ENCODE measurements around the gene GTPBP3. TPM values are rescaled to one million over a fixed set of nuclear protein-coding genes. Genes with fewer than 3 reads are reported as not detected.
"Not testable (repeated sequence)": the region's sequence is repeated elsewhere in the genome, so short reads cannot be mapped to it uniquely, and the experiment has no call there.

Gene GTPBP3, protein sequence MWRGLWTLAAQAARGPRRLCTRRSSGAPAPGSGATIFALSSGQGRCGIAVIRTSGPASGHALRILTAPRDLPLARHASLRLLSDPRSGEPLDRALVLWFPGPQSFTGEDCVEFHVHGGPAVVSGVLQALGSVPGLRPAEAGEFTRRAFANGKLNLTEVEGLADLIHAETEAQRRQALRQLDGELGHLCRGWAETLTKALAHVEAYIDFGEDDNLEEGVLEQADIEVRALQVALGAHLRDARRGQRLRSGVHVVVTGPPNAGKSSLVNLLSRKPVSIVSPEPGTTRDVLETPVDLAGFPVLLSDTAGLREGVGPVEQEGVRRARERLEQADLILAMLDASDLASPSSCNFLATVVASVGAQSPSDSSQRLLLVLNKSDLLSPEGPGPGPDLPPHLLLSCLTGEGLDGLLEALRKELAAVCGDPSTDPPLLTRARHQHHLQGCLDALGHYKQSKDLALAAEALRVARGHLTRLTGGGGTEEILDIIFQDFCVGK
- total RNA-seq = 14.3 TPM

DNA sequence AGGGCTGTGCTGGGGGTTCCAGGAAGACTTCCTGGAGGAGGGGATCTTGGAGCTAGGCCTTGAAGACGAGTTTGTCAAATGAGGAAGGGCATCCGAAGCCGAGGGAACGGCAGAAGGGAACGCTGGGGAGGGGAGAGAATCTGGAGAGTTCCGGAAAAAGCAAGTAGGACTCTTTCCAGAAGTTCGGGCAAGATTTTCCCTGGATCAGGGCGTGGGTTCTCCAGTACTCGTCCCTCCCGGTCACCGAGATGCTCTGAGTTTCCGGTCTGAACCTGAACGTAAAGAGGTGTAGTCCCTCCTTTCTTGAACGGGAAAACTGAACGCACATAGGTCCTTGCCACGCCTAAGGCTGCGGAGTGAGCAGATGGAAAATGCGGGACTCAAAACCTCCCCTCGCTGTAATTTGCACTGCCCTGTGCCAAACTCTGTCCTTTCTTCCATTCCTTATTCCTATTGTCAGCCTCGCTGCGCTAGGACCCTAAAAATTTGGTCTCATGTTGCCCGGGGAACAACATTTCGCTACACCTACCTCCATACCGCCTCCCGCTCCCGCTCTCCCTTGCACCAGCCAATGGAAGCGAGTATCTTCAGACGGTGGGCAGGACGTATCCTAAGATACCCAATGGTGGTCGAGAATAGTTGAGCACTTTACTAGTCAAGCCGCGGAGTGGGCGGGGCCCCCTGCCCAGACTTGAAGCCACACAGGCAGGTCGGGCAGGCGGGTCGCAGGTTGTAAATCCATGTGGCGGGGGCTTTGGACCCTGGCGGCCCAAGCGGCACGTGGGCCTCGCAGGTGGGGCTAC is at the start of gene GTPBP3:
Gene GTPBP3 (plus strand): TSS at position 682 of the 803 bp plus-strand sequence. CDS start 59 bp downstream, at position 741.
- ATAC-seq = peak; percentile 75
- DNase-seq (ENCODE audit: low spot score) = peak; percentile 96

DNA sequence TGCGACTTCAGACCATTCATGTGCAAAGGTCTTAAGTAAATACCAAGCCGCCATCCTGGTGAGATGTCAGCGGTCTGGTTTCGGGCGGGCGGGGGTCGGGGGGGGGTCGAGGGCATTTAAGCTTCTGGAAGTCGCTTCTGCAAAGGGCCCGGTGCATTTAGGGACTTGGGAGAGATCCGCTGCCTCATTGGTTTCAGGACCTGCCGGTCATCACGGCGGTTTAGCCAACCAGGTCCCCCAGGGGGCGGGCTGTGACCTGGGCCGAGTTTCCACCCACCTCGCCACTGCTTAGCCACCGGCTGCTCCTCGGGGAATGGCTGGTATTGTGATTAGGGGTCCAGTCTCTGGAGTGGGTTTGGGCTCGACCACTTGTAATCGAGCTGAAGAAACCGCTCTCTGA is 47.9 kb upstream of the GTPBP3 start:
- peak; percentile 60 for ATAC-seq
- DNase-seq (ENCODE audit: low spot score) = no peak

DNA sequence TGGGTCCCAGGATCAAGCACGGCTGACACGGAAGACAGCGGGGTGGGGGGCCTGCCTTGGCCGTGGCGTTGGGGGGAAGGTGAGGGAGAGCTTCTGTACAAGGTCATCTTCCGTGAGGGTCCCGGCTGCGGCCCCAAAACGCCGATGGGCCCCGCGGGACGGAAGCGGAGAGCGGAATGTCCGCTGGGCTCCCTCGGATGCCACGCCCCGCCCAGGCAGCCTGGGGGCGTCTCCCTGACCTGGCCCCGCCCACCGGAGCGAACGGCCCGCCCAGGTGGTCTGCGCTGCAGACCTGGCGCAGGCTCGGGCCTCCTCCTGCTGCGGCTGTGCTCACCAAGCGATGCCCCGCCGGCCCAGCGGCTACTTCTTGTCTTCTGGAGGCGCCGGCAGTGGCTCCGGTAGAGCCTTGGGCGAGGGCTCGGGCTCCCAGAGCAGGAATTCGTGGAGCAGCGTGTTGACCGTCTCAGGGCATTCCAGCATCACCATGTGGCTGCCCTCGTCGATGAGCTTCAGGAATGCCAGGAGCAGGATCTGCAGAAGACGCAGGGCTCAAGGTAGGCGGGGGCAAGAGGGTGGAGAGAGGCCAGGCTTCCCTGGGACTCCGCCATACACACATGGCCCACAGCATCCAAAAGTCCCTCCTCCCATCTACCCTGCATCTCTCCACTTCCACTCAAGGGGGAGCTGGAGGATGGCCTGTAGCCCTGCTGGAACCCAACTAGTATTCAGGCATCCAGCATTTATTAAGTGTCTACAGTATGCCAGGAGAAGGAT is 44.9 kb upstream of the GTPBP3 start:
- ATAC-seq (peak; percentile 85), DNase-seq (ENCODE audit: low spot score) (no peak)

DNA sequence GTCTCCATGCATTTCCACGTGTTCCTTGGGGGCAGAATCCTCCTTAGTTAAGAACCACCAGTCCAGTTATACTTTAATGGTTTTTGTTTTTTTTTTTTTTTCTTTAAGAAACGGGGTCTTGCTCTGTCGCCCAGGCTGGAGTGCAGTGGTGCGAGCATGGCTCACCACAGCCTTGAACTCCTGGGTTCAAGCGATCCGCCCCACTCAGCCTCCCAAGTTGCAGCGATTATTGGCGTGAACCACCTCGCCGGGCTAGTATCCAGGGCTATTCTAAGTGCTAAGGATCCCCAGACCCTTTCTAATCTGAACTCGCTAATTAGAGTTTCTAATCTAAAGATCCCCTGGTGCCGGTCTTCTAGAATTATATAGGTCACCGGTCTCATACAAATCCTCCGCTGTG is 43.7 kb upstream of the GTPBP3 start:
- ATAC-seq = no peak

GRCh38 chr19:17294051-17294891 is 43.1 kb upstream of the GTPBP3 start:
- ATAC-seq (peak; percentile 44), DNase-seq (ENCODE audit: low spot score) (no peak)

More for the DNA sequence above, 43.7 kb upstream of the GTPBP3 start:
- no peak for DNase-seq (ENCODE audit: low spot score)

- not testable (repeated sequence) for DNase-seq (ENCODE audit: low spot score); ATAC-seq
Observed at GRCh38 chr19:17295551-17295950, 41.8 kb upstream of the GTPBP3 start.

GRCh38 chr19:17296273-17296672 is 41.1 kb upstream of the GTPBP3 start:
- no peak for DNase-seq (ENCODE audit: low spot score)
- no peak for ATAC-seq

- DNase-seq (ENCODE audit: low spot score) = no peak
- no peak for ATAC-seq
Observed at GRCh38 chr19:17296976-17297375, 40.4 kb upstream of the GTPBP3 start.

DNA sequence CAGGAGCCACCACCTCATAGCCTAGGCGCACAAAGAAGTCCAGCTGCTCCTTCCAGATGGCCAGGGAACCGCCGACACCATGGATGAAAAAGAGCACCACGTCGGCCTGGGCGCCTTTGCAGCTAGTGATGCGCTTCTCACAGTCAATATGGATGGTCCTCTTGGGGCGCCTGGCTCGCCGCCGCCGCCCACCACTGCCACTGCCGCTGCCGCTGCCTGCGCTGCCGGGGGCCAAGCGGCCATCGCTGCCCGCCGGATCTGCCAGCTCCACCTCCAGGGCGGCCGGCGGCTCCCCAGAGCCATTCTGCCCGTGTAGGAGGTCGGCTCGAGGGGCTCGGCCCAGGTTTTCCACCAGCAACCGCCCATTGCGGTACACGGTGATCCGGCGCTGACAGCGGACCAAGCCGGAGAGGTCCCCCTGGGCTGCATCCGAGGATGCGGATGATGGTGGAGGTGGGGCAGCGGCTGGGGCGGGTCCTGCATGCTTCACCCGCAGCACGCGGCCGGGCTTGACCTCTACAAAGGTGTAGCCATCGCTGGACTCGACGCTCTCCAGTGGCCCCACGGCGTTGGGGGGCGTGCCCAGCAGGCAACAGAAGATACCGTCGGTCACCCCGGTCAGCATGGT is 36.2 kb upstream of the GTPBP3 start:
- no peak for ATAC-seq
- DNase-seq (ENCODE audit: low spot score) = no peak

DNA sequence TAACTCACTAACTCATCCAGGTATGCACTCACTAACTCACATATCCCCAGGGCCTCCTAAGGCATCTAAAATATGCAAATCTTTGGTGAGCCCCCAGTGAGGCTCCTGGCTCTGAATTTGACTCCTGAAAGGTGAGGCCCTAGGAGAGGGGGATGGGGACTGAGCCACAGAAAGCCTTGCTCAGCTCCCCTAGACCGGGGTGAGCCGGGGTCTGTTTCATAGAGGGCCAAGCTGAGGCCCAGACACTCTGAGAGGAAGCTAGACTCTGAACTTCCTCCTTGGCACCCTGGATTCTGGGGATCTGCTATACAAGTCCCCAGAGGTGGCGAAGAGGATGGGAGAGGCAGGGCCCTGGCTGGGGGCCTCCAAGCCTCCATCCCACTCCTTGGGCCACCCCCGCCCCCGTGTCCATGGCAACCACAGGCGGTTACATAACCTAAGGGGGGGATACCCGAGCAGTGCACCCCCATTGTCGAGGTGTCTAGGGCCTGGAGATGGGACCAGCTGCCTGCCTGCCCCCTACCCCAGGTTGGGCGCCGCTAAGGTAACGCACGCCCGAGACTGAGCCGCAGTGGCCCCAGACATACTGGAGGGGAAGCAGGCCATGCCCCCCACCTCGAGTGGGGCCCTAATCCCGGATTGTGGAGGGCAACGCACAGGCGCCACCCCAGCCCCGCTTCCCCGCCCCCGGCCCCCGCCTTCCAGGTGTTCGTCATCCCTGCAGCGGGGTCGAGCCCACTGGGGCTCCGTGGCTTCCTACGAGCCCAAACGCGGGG is 34.8 kb upstream of the GTPBP3 start:
- no peak for ATAC-seq
- no peak for DNase-seq (ENCODE audit: low spot score)

DNA sequence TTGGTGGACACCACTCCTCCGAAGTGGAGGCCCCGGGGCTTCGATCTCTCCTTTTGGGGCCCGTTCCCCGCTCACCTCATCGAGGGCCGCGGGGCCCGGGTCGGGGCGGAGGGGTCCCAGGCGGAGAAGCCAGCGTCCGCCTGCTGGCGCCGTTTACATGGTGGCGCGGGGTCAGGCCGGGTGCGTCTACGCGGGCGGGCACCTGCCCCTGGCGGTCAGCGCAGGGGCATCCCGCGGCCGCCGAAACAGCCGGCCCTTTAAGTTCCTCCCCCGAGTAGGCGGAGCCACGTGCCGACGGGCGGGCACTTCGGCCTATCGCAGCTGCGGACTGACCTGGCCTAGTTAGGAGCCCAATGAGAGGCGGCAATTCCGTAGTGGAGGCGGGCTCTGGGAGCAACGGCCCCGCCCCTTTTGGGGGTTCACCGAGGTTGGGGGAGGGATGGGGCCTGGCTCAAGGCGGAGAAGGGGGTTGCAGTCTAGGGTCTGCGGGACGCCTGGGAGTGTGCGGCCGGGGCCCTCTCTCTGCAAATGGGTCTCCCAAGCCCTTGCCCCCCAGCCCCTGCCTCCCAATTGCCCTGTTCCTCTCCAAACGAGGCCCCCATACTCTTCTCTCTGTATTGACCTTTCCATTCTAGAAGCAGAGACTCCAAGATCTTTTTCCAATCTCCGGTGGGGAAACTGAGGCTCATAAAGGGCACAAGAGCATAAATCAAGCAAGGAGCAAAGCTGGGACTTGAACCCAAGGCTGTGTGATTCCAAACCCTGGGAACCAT is 34.0 kb upstream of the GTPBP3 start, which contains the start of gene ABHD8:
Gene ABHD8 (minus strand): TSS at position 259 of the 773 bp plus-strand sequence. CDS start 1,809 bp downstream, outside the sequence.
- DNase-seq (ENCODE audit: low spot score) = peak; percentile 98
- peak; percentile 74 for ATAC-seq

GRCh38 chr19:17303940-17304267 is 33.4 kb upstream of the GTPBP3 start:
- no peak for DNase-seq (ENCODE audit: low spot score)
- no peak for ATAC-seq

- ATAC-seq = no peak
- no peak for DNase-seq (ENCODE audit: low spot score)
Observed at GRCh38 chr19:17304386-17305215, 32.8 kb upstream of the GTPBP3 start.

DNA sequence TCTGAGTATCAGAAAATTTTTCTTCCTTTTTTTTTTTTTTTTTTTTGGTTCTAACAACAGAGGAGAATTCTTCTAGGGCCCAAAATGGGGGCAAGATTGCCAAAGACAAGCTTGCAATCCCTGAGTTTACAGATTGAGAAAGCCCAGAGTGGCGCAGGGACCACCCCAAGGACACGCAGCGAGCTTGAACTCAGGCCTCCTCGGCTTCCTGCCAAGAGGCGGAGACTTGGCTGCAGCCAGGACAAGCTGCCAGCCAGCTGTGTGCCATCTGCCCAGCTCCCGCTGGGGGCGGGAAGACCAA is 32.2 kb upstream of the GTPBP3 start:
- no peak for DNase-seq (ENCODE audit: low spot score)
- ATAC-seq = no peak

DNA sequence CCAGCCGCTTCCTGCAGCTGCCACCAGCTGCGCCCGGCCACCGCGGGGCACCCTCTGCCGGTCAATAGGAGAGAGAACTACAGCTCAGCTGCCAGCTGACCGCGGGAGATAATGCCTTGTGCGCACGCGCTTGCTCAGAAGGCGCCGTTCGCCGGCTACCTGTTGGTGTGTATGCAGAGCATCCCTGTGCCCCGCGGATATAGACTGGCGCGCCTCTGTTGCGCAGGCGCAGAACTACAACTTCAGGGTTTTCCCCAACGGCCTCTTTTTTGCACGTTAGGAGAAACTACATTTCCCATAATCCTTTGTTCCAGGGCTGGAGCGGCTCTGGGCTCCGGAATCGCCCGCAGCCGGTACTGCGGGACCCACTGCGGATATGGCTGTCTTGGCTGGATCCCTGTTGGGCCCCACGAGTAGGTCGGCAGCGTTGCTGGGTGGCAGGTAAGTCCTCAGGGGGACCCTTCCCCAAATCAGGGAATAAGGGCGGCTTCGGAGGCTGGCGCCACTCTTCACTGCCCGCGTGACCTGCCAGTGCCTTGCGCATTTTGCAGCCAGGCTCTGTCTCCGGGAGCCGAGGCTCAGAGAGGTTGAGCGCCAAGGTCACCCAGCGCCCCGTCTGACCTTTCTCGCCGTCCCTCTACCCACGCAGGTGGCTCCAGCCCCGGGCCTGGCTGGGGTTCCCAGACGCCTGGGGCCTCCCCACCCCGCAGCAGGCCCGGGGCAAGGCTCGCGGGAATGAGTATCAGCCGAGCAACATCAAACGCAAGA is 31.7 kb upstream of the GTPBP3 start, which contains the start of gene MRPL34:
Gene MRPL34 (plus strand): TSS at position 356 of the 768 bp plus-strand sequence. CDS start 21 bp downstream, at position 377.
- ATAC-seq = peak; percentile 69
- DNase-seq (ENCODE audit: low spot score) = peak; percentile 99

DNA sequence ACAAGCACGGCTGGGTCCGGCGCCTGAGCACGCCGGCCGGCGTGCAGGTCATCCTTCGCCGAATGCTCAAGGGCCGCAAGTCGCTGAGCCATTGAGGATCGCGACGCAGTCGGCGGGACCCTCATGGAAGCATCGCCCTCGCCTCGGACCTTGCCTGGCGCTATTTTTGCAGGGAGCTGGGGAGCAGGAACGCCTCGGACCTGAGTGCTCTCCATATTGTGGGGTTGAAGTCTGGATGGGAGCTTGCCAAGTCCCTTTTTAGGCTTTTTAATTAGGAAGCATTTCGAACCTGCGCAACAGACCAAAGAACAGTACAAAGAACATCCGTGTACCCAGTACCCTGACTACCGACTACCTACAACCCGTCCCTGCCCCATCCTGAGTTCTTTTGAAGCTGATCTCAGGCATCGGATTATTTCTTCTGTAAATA is 31.1 kb upstream of the GTPBP3 start:
- ATAC-seq = peak; percentile 0
- DNase-seq (ENCODE audit: low spot score) = peak; percentile 70

All from left lobe of liver (tissue), 2 donors.